Activated naive CD4-positive, alpha-beta T cell treated with anti-CD3 and anti-CD28 coated beads for 36 hours (primary cell): ENCODE data around the gene AVP. TPM values are rescaled to one million over a fixed set of nuclear protein-coding genes. Genes with fewer than 3 reads are reported as not detected.

Source experiments
- CTCF ChIA-PET: fragments of 350-600 bp; sonication (Branson Sonifier 250); formaldehyde crosslinking; loops from one replicate; lab custom pipeline; 2021; ENCODE audit warnings: antibody characterized with exemption; lab: Charles Lee
- DNase-seq: peaks from one replicate; pipeline ENCODE4 v3.0.0-alpha.2; 2020
- H3K27ac Mint-ChIP-seq: one replicate; pipeline ENCODE4 v1.8.0; 2021; ENCODE audit warnings: mild to moderate bottlenecking, mixed read lengths
- H3K27me3 Mint-ChIP-seq: one replicate; pipeline ENCODE4 v1.8.0; 2021; ENCODE audit warnings: low read depth, mixed read lengths
- H3K36me3 Mint-ChIP-seq: one replicate; pipeline ENCODE4 v1.8.0; 2021; ENCODE audit warnings: low read depth, mixed read lengths
- H3K4me1 Mint-ChIP-seq: one replicate; pipeline ENCODE4 v1.8.0; 2021; ENCODE audit warnings: low read depth, mixed read lengths
- H3K4me3 Mint-ChIP-seq: one replicate; pipeline ENCODE4 v1.8.0; 2021; ENCODE audit warnings: mild to moderate bottlenecking, moderate library complexity, mixed read lengths
- H3K9me3 Mint-ChIP-seq: one replicate; pipeline ENCODE4 v1.8.0; 2021; ENCODE audit warnings: mixed read lengths
- intact Hi-C: fragments of 100-400 bp; cut with micrococcal nuclease; formaldehyde crosslinking; loops from one replicate; pipeline ENCODE4 v1.15.1; 2023
- total RNA-seq, 2 experiments: library from RNA; stranded (reverse); gene quantifications; one replicate each; pipeline ENCODE4 v1.2.3, GENCODE V29; 2021

Gene AVP
- total RNA-seq, 2 experiments from 2014 or later: not detected

- H3K9me3 Mint-ChIP-seq: no peaks in the 10 kb centered on the region
- H3K4me3 Mint-ChIP-seq: no peak overlapping the region
- H3K36me3 Mint-ChIP-seq: no peaks in the 10 kb centered on the region
- peaks cover 13% of the 10 kb centered on the region for H3K4me1 Mint-ChIP-seq
- H3K27me3 Mint-ChIP-seq: no peaks in the 10 kb centered on the region
- intact Hi-C loops: no loop called here
- H3K27ac Mint-ChIP-seq: no peak overlapping the region
- CTCF ChIA-PET: interaction anchor here (0.8 kb wide), 1 partner anchor 12 kb away, joined by 5 read pairs; no protein-coding TSS in a partner anchor
- DNase-seq: no peak
Observed at GRCh38 chr20:3106658-3107463, 22.3 kb upstream of the AVP start.

- H3K27me3 Mint-ChIP-seq: no peaks in the 10 kb centered on the region
- peaks cover 18% of the 10 kb centered on the region for H3K4me1 Mint-ChIP-seq
- intact Hi-C loops: no loop called here
- CTCF ChIA-PET: no interaction called here
- H3K9me3 Mint-ChIP-seq: no peaks in the 10 kb centered on the region
- DNase-seq: no peak
- H3K27ac Mint-ChIP-seq: no peak overlapping the region
- H3K36me3 Mint-ChIP-seq: no peaks in the 10 kb centered on the region
- no peak overlapping the region for H3K4me3 Mint-ChIP-seq
Observed at GRCh38 chr20:3106185-3106584, 21.7 kb upstream of the AVP start.

- DNase-seq: no peak
- Mint-ChIP-seq H3K27ac (no peak overlapping the region), H3K9me3 (no peaks in the 10 kb centered on the region), H3K4me1 (peaks cover 23% of the 10 kb centered on the region), H3K27me3 (no peaks in the 10 kb centered on the region), H3K36me3 (no peaks in the 10 kb centered on the region), H3K4me3 (no peak overlapping the region)
- CTCF ChIA-PET: interaction anchor here (3.0 kb wide), 1 partner anchor 9 kb away, joined by 13 read pairs; no protein-coding TSS in a partner anchor
- intact Hi-C loops: no loop called here
Observed at GRCh38 chr20:3105256-3106137, 21.0 kb upstream of the AVP start.

GRCh38 chr20:3103369-3104032, 19.0 kb upstream of the AVP start:
- CTCF ChIA-PET: interaction anchor here (0.7 to 3.0 kb wide), 3 partner anchors 9 to 15 kb away, joined by 3 to 13 read pairs (median 4); no protein-coding TSS in a partner anchor
- no peaks in the 10 kb centered on the region for H3K9me3 Mint-ChIP-seq
- no peak overlapping the region for H3K27ac Mint-ChIP-seq
- H3K4me1 Mint-ChIP-seq: peaks cover 23% of the 10 kb centered on the region
- intact Hi-C loops: no loop called here
- no peak for DNase-seq
- H3K36me3 Mint-ChIP-seq: no peaks in the 10 kb centered on the region
- H3K27me3 Mint-ChIP-seq: no peaks in the 10 kb centered on the region
- H3K4me3 Mint-ChIP-seq: no peak overlapping the region

GRCh38 chr20:3102575-3103368, 18.2 kb upstream of the AVP start:
- intact Hi-C loops: no loop called here
- peaks cover 23% of the 10 kb centered on the region for H3K4me1 Mint-ChIP-seq
- DNase-seq: no peak
- H3K27ac Mint-ChIP-seq: no peak overlapping the region
- no peaks in the 10 kb centered on the region for H3K36me3 Mint-ChIP-seq
- CTCF ChIA-PET: interaction anchor here (1.1 to 3.0 kb wide), 3 partner anchors 11 to 49 kb away, joined by 3 to 13 read pairs (median 5); no protein-coding TSS in a partner anchor
- H3K27me3 Mint-ChIP-seq: no peaks in the 10 kb centered on the region
- no peak overlapping the region for H3K4me3 Mint-ChIP-seq
- H3K9me3 Mint-ChIP-seq: no peaks in the 10 kb centered on the region

GRCh38 chr20:3101737-3102574, 17.4 kb upstream of the AVP start:
- Mint-ChIP-seq H3K9me3 (no peaks in the 10 kb centered on the region), H3K4me3 (no peak overlapping the region), H3K36me3 (no peaks in the 10 kb centered on the region), H3K27me3 (no peaks in the 10 kb centered on the region), H3K27ac (no peak overlapping the region), H3K4me1 (peaks cover 23% of the 10 kb centered on the region)
- DNase-seq: peak; percentile 86
- intact Hi-C loops: no loop called here
- CTCF ChIA-PET: interaction anchor here (0.5 to 1.5 kb wide), 4 partner anchors 10 to 420 kb away, joined by 3 to 5 read pairs (median 4); no protein-coding TSS in a partner anchor

- CTCF ChIA-PET: interaction anchor here (0.5 to 2.4 kb wide), 4 partner anchors 9 to 421 kb away, joined by 4 to 9 read pairs (median 4); no protein-coding TSS in a partner anchor
- Mint-ChIP-seq H3K27ac (no peak overlapping the region), H3K36me3 (no peaks in the 10 kb centered on the region), H3K4me1 (peaks cover 23% of the 10 kb centered on the region), H3K4me3 (no peak overlapping the region), H3K9me3 (no peaks in the 10 kb centered on the region), H3K27me3 (no peaks in the 10 kb centered on the region)
- intact Hi-C loops: no loop called here
- DNase-seq: no peak
Observed at GRCh38 chr20:3101251-3101650, 16.7 kb upstream of the AVP start.

GRCh38 chr20:3100480-3100879, 16.0 kb upstream of the AVP start:
- CTCF ChIA-PET: interaction anchor here (2.4 kb wide), 1 partner anchor 14 kb away, joined by 9 read pairs; no protein-coding TSS in a partner anchor
- no peaks in the 10 kb centered on the region for H3K27me3 Mint-ChIP-seq
- H3K4me3 Mint-ChIP-seq: no peak overlapping the region
- no peak for DNase-seq
- intact Hi-C loops: no loop called here
- peaks cover 23% of the 10 kb centered on the region for H3K4me1 Mint-ChIP-seq
- H3K9me3 Mint-ChIP-seq: no peaks in the 10 kb centered on the region
- no peak overlapping the region for H3K27ac Mint-ChIP-seq
- no peaks in the 10 kb centered on the region for H3K36me3 Mint-ChIP-seq

- no peaks in the 10 kb centered on the region for H3K36me3 Mint-ChIP-seq
- no peaks in the 10 kb centered on the region for H3K27me3 Mint-ChIP-seq
- H3K4me1 Mint-ChIP-seq: peaks cover 28% of the 10 kb centered on the region
- H3K4me3 Mint-ChIP-seq: no peak overlapping the region
- peak overlapping the region; percentile 28 for H3K27ac Mint-ChIP-seq
- intact Hi-C loops: no loop called here
- CTCF ChIA-PET: interaction anchor here (0.6 to 0.7 kb wide), 2 partner anchors 9 to 23 kb away, joined by 4 read pairs; no protein-coding TSS in a partner anchor
- no peaks in the 10 kb centered on the region for H3K9me3 Mint-ChIP-seq
- no peak for DNase-seq
Observed at GRCh38 chr20:3094848-3095629, 10.5 kb upstream of the AVP start.

GRCh38 chr20:3093861-3094361, 9.4 kb upstream of the AVP start:
- peak overlapping the region; percentile 85 for H3K27ac Mint-ChIP-seq
- peak overlapping the region; percentile 18 for H3K4me3 Mint-ChIP-seq
- no peaks in the 10 kb centered on the region for H3K9me3 Mint-ChIP-seq
- peaks cover 28% of the 10 kb centered on the region for H3K4me1 Mint-ChIP-seq
- intact Hi-C loops: no loop called here
- CTCF ChIA-PET: interaction anchor here (0.6 to 1.1 kb wide), 2 partner anchors 22 to 41 kb away, joined by 3 read pairs; no protein-coding TSS in a partner anchor
- H3K36me3 Mint-ChIP-seq: no peaks in the 10 kb centered on the region
- no peaks in the 10 kb centered on the region for H3K27me3 Mint-ChIP-seq
- peak; percentile 25 for DNase-seq
